Inferior parietal cortex (tissue), 1 donor: Measurements from ENCODE around the gene CHKA.
A peak's percentile ranks its signal among the peaks of the same experiment; 100 is the strongest.

Source experiments
- DNase-seq: peaks from one replicate; pipeline ENCODE4 v3.0.0-alpha.2; 2016; ENCODE audit errors: extremely low spot score

The CHKA gene

GRCh38 chr11:68013611-68014156, 107.5 kb downstream of the CHKA start:
- DNase-seq = no peak

- no peak for DNase-seq
Measured at GRCh38 chr11:68012843-68013610, 108.2 kb downstream of the CHKA start.

GRCh38 chr11:68012044-68012842, 108.9 kb downstream of the CHKA start:
- DNase-seq = no peak

- DNase-seq = no peak
Measured at GRCh38 chr11:68011051-68011943, 109.9 kb downstream of the CHKA start.

GRCh38 chr11:68010090-68011041, 110.8 kb downstream of the CHKA start, which contains the start of gene ALDH3B1:
ALDH3B1 (plus strand) TSS chr11:68010327; CDS start chr11:68015298, 4,971 bp downstream.
- peak; percentile 57 for DNase-seq

GRCh38 chr11:68009391-68010089, 111.6 kb downstream of the CHKA start:
- DNase-seq = no peak

- no peak for DNase-seq
Measured at GRCh38 chr11:68008381-68009337, 112.5 kb downstream of the CHKA start.

GRCh38 chr11:68007498-68008380, 113.4 kb downstream of the CHKA start:
- DNase-seq = no peak

GRCh38 chr11:68006606-68007166, 114.5 kb downstream of the CHKA start:
- no peak for DNase-seq

- DNase-seq = no peak
Measured at GRCh38 chr11:68004551-68005335, 116.4 kb downstream of the CHKA start.

GRCh38 chr11:68003846-68004550, 117.2 kb downstream of the CHKA start, which contains the start of gene UNC93B1:
UNC93B1 (minus strand) TSS chr11:68004097; CDS start chr11:68004043, 54 bp downstream.
- DNase-seq = no peak

- DNase-seq = no peak
Measured at GRCh38 chr11:68002938-68003845, 118.0 kb downstream of the CHKA start.
